ENCODE results near the gene CERS4.
"Not testable (repeated sequence)": the region's sequence is repeated elsewhere in the genome, so short reads cannot be mapped to it uniquely, and the experiment has no call there.

Gene CERS4, protein sequence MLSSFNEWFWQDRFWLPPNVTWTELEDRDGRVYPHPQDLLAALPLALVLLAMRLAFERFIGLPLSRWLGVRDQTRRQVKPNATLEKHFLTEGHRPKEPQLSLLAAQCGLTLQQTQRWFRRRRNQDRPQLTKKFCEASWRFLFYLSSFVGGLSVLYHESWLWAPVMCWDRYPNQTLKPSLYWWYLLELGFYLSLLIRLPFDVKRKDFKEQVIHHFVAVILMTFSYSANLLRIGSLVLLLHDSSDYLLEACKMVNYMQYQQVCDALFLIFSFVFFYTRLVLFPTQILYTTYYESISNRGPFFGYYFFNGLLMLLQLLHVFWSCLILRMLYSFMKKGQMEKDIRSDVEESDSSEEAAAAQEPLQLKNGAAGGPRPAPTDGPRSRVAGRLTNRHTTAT

DNA sequence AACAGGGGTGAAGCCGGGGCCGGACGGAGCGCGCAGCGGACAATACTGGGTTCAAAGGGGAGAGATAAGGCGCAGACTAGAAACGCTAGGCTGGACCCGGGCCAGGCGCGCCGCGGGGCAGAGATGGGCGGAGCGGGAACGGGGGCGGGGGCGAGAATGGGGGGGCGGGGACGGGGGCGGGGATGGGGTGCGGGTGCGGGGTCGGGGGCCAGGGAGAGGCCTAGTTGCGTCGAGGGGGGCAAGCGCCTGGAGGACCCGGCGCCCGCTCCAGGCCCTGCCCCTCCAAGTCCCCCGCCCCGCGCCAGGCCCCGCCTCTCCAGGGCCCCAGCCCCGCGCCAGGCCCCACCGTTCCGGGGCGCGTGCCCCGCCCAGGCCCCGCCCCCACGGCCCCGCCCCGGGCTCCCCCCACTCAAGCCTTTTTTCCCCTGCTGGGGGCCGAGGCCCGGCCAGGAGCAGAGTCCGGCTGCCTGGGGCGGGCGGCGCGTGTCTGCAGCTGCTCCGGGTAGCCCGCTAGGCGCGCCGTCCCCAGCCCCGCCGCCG lies at the start of gene CERS4:
CERS4 (plus strand) TSS at position 449 of the 540 bp plus-strand sequence. CDS start 41,707 bp downstream, outside the sequence.
- no peak for DNase-seq (ENCODE audit: low read depth)

DNA sequence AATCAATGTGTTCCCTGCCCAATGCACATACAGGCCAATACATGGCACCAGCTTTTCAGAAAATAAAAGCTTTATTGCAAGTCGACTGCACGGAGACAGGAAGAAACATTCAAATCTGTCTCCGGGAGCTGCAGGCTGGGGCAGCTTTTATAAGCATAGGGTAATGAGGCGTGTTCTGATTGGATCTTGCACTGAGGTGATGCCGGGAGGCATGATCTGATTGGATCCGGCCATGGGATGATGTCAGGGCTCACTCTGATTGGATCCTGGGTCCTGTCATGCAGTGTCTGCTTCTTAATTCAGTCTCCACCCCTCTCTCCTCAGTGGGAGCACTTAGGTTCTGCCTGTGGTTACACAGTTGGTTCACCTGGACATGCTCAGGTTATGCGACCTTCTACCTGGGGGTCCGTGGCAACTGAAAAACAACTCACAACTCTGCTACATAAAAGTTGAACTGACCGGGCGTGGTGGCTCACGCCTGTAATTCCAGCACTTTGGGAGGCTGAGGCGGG lies 48.0 kb upstream of the CERS4 start:
- DNase-seq (ENCODE audit: low read depth): no peak

DNA sequence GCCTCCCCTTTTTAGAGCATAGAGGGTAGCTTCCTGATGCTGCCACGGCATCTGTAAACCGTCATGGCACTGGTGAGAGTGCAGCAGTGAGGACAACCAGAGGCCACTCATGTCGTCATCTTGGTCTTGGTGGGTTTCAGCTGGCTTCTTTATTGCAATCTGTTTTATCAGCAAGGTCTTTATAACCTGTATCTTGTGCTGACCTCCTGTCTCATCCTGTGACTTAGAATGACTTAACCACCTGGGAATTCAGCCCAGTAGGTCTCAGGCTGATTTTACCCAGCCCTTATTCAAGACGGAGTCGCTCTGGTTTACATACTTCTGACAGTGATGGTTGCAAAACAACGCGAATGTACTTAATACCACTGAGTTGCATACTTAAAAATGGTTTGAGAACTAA lies 45.4 kb upstream of the CERS4 start:
- no peak for DNase-seq (ENCODE audit: low read depth)

DNA sequence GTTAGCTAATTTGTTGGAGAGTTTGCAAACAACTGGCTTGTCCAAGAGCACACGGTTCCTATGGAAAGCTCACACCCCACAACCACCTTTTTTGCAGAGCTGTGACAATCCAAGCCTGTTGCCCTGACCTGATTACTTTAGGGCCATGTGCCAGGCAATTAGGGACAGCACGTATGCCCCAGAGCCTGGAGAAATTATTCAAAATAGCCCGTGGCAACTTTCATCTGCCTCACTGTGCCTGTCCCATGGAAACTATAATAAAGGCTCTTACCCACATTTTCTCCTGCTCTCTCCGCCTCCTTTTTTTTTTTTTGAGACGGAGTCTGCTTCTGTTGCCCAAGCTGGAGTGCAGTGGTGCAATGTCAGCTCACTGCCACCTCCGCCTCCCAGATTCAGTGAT lies 41.2 kb upstream of the CERS4 start:
- DNase-seq (ENCODE audit: low read depth): no peak

DNA sequence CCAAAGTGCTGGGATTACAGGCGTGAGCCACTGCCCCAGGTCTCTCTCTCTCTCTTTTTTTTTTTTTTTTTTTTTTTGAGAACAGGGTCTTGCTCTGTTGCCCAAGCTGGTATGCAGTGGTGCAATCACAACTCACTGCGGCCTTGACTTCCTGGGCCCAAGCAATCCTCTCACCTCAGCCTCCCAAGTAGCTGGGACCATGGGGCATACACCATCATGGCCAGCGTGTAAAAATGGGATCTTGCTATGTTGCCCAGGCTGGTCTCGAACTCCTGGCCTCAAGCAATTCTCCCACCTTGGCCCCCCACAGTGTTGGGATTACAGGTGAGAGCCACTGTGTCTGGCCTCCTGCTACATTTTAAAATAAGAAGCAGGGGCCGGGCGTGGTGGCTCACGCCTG lies 40.6 kb upstream of the CERS4 start:
- no peak for DNase-seq (ENCODE audit: low read depth)

DNA sequence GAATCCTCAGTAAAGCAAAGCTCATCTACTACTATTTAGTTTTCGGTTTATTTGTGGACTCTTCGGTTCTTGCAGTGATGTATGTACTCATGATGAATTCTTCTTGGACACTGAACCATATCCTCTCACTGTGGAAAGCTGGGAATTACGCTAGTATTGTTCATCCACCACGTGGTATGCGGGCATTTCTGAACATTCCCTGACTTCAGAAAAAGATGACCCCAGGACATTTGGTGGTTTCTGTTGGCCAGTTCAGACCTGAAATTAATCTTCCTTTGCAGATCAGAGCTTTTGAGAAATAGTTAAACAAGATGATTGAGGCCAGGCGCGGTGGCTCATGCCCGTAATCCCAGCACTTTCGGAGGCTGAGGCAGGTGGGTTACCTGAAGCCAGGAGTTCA lies 34.5 kb upstream of the CERS4 start:
- peak; percentile 19 for DNase-seq (ENCODE audit: low read depth)

DNA sequence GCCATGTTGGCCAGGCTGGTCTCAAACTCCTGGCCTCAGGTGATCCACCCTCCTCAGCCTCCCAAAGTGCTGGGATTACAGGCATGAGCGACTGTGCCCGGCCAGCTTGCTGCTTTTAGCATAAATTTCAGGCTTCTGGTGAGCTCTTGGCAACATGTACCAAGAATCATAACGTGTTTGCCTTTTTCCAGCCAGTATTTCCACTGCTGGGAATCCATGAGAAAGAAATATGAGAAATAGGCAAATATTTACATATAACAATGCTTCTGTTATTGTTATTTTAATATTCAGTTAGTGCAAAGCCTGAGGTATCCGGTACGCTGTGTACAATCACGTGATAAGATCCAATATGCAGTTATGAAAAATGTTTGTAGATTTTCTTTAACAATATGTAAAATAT lies 29.2 kb upstream of the CERS4 start:
- peak; percentile 9 for DNase-seq (ENCODE audit: low read depth)

DNA sequence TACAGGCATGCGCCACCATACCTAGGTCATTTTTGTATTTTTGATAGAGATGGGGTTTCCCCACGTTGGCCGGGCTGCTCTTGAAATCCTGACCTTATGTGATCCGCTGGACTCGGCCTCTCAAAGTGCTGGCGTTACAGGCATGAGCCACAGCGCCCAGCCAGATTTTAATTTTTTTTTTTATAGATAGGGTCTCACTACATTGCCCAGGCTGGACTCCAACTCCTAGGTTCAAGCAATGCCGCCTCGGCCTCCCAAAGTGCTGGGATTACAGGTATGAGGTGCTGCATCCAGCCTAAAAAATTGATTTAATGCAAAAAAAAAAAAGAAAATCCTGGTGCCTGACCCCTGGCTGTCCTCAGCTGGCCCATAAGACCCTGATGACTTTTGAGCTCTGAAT lies 24.9 kb upstream of the CERS4 start:
- no peak for DNase-seq (ENCODE audit: low read depth)

DNA sequence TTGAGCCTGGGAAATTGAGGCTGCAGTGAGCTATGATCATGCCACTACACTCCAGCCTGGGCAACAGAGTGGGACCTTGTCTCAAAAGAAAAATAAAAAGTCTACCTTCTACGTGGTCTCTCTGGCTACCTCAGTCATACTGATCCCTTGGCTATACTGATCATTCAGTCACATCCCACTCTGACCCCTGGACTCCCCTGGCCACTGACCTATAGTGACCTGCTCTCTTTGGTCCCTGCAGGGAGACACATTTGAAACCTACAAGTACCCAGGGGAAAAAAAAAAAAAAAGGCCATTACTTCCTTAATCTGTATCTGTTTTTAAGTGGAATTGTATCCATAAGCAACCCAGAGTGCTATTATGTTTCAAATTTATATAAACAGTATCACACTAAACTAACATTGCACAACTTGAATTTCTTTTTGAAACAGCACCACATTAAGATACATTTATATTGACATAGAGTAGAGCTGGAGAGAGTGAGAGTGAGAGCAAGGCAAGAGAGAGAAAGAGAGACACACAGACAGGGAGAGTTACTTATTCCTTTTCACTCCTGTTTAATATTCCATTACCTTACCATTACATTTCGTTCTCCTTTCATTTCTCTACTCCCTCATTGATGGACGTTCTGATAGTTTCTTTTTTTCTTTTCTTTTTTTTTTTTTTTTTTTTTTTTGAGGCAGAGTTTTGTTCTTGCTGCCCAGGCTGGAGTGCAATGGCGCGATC lies 23.7 kb upstream of the CERS4 start:
- peak; percentile 52 for DNase-seq (ENCODE audit: low read depth)

DNA sequence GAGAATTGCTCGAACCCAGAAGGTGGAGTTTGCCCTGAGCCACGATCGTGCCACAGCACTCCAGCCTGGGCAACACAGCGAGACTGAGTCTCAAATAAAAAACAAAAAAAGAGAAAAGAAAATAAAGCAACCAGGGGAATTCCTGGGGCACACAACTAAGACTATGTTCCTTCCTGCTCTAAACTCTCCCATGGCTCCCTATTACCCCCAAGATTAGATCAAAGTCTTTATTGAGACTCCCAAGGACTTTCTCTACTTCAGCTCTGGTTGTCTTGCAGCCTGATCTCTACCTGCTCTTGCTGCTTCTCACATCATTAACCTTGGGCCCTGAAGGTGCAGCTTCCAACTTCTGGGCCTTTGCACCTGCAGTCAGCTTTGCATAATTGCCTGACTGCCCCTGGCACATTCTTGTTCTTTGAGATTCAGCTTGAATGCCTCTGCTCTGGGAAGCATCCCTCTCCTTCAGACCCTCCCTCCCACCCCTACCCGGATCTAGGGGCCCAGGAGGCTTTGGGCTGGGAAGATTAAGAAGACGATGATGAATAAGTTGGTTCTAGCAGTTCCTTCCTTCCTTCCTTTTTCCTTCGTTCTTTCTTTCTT lies 16.8 kb upstream of the CERS4 start:
- DNase-seq (ENCODE audit: low read depth): no peak

DNA sequence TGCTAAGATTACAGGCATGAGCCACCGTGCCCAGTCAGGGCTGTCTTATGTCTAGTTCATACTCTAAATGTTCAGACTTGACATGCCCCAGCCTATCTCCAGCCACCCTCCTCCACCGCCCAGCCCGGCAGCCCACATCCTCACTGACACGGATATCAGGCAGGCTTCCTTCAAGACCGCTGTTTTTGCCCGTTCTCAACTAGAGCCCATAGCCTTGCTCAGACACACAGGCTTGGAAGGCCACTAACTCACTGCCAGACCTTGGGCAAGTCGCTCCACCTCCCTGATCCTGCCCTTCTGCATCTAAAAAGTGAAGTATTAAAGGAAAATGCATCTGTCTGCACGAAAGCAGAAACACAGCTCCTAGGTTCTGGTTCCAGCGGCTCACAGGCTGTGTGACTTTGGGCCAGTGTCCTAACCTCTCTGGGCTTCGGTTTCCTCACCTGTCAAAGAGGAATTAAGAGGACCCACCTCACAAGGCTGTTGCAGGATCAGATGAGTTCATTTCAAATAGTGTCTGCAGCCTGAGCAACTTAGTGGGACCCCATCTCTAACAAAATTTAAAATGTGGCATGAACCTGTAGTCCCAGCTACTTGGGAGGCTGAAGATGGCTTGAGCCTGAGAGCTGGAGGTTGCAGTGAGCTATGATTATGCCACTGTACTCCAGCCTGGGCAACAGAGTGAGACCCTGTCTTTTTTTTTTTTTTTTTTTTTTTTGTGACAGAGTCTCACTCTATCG lies 14.5 kb upstream of the CERS4 start:
- no peak for DNase-seq (ENCODE audit: low read depth)

DNA sequence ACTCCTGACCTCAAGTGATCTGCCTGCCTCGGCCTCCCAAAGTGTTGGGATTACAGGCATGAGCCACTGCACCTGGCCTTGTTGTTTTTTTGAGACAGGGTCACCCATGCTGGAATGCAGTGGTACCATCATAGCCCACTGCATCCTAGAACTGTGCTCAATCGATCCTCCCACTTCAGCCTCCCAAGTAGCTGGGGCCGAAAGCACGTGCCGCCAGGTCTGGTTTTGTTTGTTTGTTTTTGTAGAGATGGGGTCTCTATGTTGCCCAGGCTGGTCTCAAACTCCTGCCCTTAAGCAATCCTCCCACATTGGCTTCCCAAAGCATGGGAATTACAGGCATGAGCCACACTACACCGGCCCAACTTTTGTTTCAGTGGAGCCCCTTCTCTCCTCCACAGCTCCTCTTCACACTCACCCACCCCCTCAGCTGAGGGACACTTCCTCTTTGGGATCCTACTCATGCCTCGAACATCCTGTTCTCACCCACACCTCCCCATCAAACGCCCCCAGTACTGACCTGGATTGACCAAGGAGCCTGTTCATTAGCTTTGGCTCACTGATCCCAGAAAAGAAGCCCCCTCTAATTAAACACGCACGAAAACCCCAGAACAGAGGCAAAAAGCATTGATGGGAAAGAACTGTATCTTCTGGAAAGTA lies 12.8 kb upstream of the CERS4 start:
- DNase-seq (ENCODE audit: low read depth): no peak

DNA sequence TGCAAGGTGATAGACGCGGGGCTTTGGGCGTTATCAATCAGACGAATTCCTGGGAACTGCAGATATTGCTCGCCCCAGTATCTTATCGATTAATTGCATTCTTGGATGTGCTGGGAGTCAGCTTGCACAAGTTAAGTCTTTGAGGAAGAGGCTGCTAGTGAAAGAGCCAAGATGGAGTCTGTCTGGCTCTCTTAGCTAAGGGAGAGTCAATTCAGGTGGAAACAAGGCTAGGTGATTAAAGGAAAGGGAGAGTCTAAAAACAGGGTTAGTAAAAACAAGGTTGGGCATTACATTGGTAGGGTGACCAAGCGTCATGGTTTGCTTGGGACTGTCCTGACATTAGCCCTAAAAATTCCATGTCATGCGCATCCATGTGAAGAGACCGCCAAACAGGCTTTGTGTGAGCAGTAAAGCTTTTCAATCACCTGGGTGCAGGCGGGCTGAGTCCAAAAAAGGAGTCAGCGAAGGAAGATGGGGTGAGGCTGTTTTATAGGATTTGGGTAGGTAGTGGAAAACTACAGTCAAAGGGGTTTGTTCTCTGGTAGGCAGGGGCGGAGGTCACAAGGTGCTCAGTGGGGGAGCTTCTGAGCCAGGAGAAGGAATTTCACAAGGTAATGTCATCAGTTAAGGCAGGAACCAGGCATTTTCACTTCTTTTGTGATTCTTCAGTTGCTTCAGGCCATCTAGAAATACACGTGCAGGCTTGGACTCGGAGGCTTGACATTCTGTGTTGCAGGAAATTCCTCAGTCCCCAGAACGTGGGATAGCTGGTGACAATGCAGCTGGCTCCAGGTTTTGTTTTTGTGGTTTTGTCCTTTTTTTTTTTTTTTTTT lies 5.7 kb upstream of the CERS4 start:
- not testable (repeated sequence) for DNase-seq (ENCODE audit: low read depth)

DNA sequence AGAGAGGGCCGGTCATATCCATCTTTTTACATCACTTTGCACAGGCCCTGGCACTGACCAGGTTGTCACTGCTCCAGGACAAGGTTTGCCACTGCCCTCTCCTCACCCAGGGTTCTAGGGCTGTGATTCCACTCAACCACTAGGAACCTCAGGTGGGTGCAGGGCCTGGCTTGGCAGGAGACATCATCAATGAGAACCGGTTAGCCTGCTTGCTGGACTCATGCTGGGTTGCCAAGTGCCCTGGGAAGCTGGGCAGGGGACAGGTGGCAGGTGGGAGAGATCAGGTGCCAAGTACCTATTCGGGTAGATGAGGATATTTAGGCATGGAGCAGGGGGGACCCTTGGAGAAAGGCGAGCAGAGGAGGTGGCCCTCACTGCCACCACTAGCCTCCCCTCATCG lies 4.2 kb upstream of the CERS4 start:
- DNase-seq (ENCODE audit: low read depth): no peak

DNA sequence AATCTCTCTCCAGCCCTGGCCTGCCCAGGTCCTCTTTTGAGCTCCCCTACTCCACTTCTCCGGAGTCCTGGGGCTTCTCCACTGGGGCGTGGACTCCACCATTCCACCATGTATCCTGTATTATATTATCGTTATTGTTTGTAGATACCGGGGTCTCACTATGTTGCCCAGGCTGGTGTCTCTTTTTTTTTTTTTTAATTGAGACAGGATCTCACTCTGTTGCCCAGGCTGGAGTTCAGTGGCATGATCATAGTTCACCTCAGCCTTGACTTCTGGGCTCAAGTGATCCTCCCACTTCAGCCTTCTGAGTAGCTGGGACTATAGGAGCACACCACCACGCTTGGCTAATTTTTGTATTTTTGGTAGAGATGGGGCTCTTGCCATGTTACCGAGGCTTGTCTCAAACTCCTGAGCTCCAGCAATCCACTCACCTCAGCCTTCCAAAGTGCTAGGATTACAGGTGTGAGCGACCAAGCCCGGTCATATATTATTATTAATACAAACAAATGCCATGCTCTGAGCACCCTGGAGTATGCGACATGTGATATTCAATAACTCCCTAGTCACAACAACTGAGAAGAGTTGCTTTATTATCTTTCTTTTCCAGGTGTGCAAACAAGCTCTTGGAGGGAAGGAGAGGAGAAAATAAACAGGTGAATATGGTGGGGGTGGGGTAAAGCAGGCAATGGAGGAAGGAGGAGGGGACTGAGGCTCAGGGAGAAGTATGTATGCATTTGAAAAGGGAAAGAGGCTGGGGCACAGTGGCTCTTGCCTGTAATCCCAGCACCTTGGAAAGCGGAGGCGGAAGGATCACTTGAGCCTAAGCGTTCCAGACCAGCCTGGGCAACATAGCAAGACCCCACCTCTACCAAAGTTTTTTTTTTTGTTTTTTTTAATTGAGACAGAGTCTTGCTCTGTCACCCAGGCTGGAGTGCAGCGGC lies 2.8 kb upstream of the CERS4 start:
- no peak for DNase-seq (ENCODE audit: low read depth)

DNA sequence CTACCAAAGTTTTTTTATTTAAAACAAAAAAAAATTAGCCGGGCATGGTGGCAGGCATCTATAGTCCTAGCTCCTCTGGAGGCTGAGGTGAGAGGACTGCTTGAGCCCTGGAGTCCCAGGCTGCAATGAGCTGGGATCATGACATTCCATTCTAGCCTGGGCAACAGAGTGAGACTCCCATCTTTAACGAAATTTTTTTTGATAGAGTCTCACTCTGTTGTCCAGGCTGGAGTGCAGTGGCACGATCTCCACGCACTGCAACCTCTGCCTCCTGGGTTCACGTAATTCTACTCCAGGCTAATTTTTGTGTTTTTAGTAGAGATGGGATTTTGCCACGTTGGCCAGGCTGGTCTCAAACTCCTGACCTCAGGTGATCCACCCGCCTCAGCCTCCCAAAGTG lies 1.8 kb upstream of the CERS4 start:
- DNase-seq (ENCODE audit: low read depth): not testable (repeated sequence)

DNA sequence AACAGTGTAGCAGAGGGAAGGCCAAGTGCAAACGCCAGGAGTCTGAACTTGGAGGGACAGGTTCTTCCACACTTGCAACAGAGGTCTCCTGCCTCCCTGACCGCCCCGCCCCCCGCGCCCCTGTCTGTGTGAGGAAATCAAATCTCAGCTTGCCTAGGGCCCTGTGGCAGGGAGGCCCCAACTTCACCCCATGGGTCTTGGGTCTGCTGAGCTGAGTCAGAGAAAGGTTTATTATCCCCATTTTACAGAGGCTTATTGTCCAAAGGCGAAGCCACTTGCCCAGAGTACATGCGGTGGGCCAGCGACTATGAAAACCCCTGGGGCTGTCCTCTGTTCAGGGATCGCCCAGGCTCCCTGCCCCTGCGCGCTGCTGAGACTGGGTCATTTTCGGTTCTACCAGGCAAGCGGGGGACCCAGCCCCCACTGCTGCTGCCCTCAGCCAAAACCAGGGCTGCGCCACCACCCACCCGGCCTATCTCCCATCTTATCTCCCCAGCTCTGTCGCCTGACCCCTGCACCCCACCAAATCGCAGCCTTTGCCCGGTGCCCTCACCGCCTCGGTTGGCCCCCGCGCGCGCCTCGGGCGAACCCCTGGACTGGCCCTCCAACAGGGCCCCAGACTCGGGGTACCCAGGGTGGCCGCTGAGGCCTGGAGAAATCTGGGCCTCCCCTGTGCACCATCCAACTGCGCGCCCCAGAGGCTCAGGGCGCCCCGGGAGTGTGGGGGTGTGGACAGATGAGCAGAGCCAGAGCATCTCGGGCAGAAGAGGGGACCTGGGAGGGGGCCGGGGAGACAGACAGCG lies 850 bp upstream of the CERS4 start:
- DNase-seq (ENCODE audit: low read depth): no peak
